Raji (cell line): ENCODE results near the gene NEUROG3.

Source experiments
- POLR2A ChIP-seq: IDR thresholded peaks from 2 replicates; pipeline ENCODE4 v1.6.1; 2011; ENCODE audit warnings: low read depth, low read length, control low read depth; ENCODE audit not compliant: insufficient read depth

The NEUROG3 gene

DNA sequence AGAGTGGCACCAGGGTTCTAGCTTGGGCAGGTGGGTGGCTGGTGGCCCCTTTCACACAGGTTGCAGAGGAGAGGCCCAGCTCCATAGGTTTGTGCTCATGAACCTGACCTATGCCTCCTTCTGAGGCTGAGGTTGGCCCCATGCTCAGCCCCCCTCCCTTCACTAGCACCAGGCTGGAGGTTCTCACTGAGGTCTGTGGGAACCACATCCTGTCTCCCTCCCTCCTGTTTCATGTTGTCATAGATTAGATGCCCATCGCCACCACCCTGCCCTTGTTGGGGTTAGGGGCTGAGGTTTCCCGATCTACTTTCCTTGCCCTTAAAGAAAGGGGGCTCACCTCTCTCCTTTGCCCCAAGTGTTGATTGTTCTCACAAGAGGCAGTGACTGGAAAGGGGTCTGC lies 14.7 kb downstream of the NEUROG3 start:
- no peak for TF ChIP-seq POLR2A

DNA sequence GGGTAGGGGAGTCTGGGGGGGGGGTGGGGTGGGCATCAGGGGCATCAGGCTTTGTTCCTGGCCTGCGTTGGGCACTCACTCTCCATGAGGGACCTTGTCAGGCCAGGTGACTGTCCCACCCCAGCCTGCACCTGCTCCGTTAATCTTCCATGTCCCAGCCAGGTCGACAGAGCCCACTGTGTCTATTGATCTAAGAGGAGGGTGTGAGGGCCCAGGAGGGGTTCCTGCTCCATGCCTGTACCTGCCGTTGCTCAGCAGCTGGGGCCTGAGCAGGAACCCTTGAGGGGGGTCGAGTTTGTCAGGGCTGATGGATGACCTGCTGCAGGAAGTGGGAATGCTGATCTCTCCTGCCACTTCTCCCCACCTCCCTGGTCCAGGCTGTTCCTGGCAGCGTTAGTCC lies 18.6 kb downstream of the NEUROG3 start:
- no peak for TF ChIP-seq POLR2A

DNA sequence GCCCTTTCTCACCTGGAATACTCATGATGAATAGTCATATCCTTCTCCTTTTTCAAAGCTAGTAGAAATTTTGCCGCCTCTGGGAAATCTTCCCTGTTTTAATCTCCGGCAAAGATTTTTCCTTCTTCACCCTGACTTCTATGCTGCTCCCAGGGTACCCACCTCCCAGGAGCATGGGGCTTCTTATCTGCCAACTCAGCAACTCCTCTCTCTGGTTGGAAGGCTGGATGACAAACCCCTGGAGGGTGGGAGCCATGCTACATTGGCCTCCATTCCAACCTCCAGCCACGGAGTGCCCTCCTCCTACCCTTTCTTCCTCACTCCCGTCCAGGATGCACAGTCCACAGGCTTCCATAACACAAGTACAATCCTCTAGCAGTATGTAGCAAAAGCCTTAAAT lies 19.9 kb downstream of the NEUROG3 start:
- no peak for TF ChIP-seq POLR2A

DNA sequence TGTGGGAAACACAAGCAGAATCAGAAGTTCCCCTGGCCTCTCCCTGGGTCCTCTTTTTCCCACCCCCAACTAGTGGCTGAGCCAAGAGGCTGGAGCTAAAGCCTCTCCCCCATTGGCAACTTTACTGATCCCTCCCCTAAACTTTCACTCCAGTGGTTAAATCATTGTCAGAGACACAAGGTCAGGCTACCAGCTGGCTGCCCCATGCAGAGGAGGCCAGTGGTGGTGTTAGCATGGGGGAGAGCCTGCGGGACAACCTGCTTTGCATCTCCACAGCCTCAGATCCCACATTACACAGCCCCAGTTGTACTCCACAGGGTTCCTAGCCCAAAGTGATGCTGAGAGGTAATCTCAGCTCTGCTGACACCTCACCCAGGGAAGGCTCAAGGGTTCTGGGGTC lies 21.0 kb downstream of the NEUROG3 start:
- TF ChIP-seq POLR2A = no peak

DNA sequence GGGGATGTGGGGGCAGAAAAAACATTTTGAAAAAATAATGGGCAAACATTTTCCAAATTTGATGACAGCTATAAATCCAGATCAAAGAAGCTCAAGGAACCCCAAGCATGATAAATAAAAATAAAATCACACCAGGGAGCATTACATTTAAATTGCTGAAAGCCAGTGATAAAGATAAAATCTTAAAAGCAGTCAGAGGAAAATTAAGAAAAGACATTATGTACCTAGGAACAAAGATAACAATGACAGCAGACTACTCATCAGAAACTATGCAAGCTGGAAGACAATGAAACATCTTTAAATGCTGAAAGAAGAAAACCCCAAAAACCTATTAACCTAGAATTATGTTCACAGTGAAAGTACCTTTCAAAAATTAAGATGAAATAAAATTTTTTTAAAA lies 23.3 kb downstream of the NEUROG3 start:
- no peak for TF ChIP-seq POLR2A

DNA sequence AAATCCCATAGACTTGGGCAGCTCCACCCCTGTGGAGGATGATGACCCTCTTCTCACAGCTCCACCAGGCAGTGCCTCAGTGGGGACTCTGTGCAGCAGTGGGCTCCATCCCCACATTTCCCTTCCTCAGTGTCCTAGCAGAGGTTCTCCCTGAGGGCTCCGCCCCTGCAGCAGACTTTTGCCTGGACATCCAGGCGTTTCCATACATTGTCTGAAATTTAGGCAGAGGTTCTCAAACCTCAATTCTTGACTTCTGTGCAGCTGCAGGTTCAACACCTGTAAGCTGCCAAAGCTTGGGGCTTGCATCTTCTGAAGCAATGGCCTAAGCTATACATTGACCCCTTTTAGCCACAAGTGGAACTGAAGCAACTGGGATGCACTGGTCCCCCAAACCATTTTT lies 31.8 kb downstream of the NEUROG3 start:
- no peak for TF ChIP-seq POLR2A

DNA sequence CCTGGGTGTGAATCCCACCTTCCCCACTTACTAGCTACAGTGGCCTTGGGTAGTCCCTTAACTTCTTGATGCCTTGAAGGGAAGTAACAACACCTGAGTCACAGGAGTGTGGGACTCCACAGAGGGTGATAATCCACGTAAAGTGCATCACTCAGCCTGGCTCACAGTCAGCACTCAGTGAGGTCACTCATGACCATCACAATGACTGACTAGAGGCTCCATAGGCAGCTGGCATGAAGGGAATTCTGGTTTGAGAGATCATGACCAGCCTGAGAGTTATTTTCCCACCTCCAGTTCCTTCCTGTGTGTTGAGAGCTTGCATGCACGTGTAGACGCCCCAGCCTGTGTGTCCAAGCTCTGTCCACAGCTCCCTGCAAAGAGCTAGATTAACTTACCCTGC lies 34.8 kb downstream of the NEUROG3 start:
- no peak for TF ChIP-seq POLR2A

DNA sequence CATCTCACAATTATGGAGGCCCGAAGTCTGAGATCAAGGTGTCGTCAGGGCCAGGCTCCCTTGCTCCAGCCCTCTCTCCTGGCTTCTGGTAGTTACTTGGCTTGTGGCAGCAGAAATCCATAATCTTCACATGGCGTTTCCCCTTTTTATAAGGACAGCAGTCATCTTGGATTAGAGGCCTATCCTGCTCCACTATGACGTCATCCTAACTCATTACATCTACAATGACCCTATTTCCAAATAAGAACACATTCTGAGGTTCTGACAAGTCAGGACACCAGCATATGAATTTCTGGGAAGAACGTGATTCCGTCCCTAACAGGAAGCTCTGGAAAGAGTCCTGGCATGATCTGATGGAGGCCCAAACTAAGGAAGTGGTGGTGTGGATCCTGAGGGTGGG lies 35.8 kb downstream of the NEUROG3 start:
- no peak for TF ChIP-seq POLR2A

DNA sequence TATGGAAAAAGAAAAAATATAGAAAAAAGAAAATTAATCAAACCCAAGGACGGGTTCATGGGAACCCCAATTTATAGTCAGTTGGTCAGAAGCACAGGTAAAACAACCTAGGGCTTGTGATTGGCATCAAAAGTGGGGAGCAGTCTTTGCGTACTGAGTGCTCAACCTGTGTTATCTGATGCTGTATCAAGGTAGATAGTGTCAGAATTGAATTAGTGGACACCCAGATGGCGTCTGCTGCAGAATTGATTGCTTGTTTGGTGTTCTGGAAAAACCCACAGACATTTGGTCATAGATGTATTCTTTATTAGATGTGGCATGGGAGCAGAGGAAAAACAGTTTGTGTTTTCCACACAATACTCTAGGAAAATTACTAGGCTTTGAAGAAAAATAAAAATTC lies 39.6 kb downstream of the NEUROG3 start:
- TF ChIP-seq POLR2A = no peak

DNA sequence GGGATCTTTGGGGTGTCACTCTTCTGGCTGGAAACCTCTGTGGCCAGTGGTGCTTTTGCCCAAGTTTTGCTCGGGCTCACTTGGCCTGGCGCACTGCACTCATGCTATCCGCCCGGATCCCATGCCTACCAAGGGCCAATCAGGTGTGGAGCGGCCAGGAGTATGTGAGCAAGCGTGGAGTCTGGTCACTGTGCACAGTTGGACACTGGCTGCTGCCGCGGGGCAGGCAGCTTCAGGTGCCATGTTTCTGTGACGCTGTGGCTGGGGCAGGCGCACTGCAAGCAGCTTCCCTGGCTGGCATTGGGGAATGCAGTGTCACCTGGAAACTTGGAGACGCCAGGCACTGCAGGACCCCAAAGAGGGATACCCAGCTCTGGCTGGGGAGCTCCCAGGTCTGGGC lies 45.3 kb downstream of the NEUROG3 start:
- no peak for TF ChIP-seq POLR2A
